ENCODE data around the gene EMC8. TPM values are rescaled to one million over a fixed set of nuclear protein-coding genes. Genes with fewer than 3 reads are reported as not detected.
"Not testable (repeated sequence)": the region's sequence is repeated elsewhere in the genome, so short reads cannot be mapped to it uniquely, and the experiment has no call there.

The EMC8 gene
- total RNA-seq, 1 donor from 2014 or later, result 26.3 TPM

- DNase-seq (ENCODE audit: low read depth), result no peak
- H3K36me3 ChIP-seq (ENCODE audit: control insufficient read depth, insufficient read depth, low read length), result no peaks in the 10 kb centered on the region
- peaks cover 1% of the 10 kb centered on the region for H3K27me3 ChIP-seq (ENCODE audit: control insufficient read depth, insufficient read depth, low read length)
- no peak for FAIRE-seq
- H3K4me3 ChIP-seq (ENCODE audit: low read depth, low read length), result no peak overlapping the region
- TF ChIP-seq CTCF (IDR thresholded peaks at IDR 0.05; ENCODE audit: insufficient read depth, low read length, severe bottlenecking), result no peak
Measured at GRCh38 chr16:85838381-85838780, 39.0 kb upstream of the EMC8 start.

- not testable (repeated sequence) for DNase-seq (ENCODE audit: low read depth); H3K36me3 ChIP-seq (ENCODE audit: control insufficient read depth, insufficient read depth, low read length); FAIRE-seq; H3K27me3 ChIP-seq (ENCODE audit: control insufficient read depth, insufficient read depth, low read length); H3K4me3 ChIP-seq (ENCODE audit: low read depth, low read length)
Measured at GRCh38 chr16:85837654-85838053, 38.3 kb upstream of the EMC8 start.

GRCh38 chr16:85836706-85837582 lies 37.6 kb upstream of the EMC8 start:
- Histone ChIP-seq H3K4me3 (ENCODE audit: low read depth, low read length) (no peak overlapping the region), H3K36me3 (ENCODE audit: control insufficient read depth, insufficient read depth, low read length) (no peaks in the 10 kb centered on the region), H3K27me3 (ENCODE audit: control insufficient read depth, insufficient read depth, low read length) (peaks cover 1% of the 10 kb centered on the region)
- TF ChIP-seq CTCF (IDR thresholded peaks at IDR 0.05; ENCODE audit: insufficient read depth, low read length, severe bottlenecking), result no peak
- FAIRE-seq (no peak), DNase-seq (ENCODE audit: low read depth) (no peak)

- FAIRE-seq (no peak), DNase-seq (ENCODE audit: low read depth) (no peak)
- H3K4me3 ChIP-seq (ENCODE audit: low read depth, low read length), result no peak overlapping the region
- H3K36me3 ChIP-seq (ENCODE audit: control insufficient read depth, insufficient read depth, low read length), result no peaks in the 10 kb centered on the region
- TF ChIP-seq CTCF (IDR thresholded peaks at IDR 0.05; ENCODE audit: insufficient read depth, low read length, severe bottlenecking), result no peak
- peaks cover 1% of the 10 kb centered on the region for H3K27me3 ChIP-seq (ENCODE audit: control insufficient read depth, insufficient read depth, low read length)
Measured at GRCh38 chr16:85835956-85836705, 36.8 kb upstream of the EMC8 start.

GRCh38 chr16:85835227-85835751 lies 35.9 kb upstream of the EMC8 start:
- no peak for TF ChIP-seq CTCF (IDR thresholded peaks at IDR 0.05; ENCODE audit: insufficient read depth, low read length, severe bottlenecking)
- Histone ChIP-seq H3K36me3 (ENCODE audit: control insufficient read depth, insufficient read depth, low read length) (no peaks in the 10 kb centered on the region), H3K4me3 (ENCODE audit: low read depth, low read length) (no peak overlapping the region), H3K27me3 (ENCODE audit: control insufficient read depth, insufficient read depth, low read length) (peaks cover 1% of the 10 kb centered on the region)
- DNase-seq (ENCODE audit: low read depth) (no peak), FAIRE-seq (no peak)

GRCh38 chr16:85834741-85835140 lies 35.4 kb upstream of the EMC8 start:
- no peak for FAIRE-seq
- Histone ChIP-seq H3K36me3 (ENCODE audit: control insufficient read depth, insufficient read depth, low read length) (no peaks in the 10 kb centered on the region), H3K27me3 (ENCODE audit: control insufficient read depth, insufficient read depth, low read length) (peaks cover 1% of the 10 kb centered on the region), H3K4me3 (ENCODE audit: low read depth, low read length) (no peak overlapping the region)
- no peak for DNase-seq (ENCODE audit: low read depth)
- no peak for TF ChIP-seq CTCF (IDR thresholded peaks at IDR 0.05; ENCODE audit: insufficient read depth, low read length, severe bottlenecking)
